Activated CD4-positive, alpha-beta T cell treated with anti-CD3 and anti-CD28 coated beads, Interleukin-2, amount 50 U/mL, for 1 hour (primary cell): ENCODE data around the gene MPG.

ENCODE experiments used
- DNase-seq: peaks from one replicate; pipeline ENCODE4 v3.0.0-alpha.2; 2020

Gene MPG

GRCh38 chr16:53346-54236, 24.4 kb upstream of the MPG start, which contains the start of the genes POLR3K and SNRNP25:
POLR3K (minus strand) TSS chr16:53608; CDS start chr16:53586, 22 bp downstream.
SNRNP25 (plus strand) TSS chr16:53828; CDS start chr16:54017, 189 bp downstream.
- peak; percentile 98 for DNase-seq

DNA sequence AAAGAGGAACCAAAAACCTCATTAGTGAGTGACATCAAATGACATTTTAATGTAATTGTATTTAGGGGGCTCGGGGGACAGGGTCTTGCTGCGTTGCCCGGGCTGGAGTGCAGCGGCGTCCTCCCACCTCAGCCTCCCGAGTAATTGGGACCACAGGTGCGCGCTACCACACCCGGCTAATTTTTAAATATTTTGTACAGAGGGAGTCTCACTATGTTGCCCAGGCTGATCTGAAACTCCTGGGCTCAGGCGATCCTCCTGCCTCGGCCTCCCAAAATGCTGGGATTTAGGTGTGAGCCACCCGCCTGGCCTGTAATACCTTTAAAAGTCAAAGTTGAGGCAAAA, 23.8 kb upstream of the MPG start:
- no peak for DNase-seq

DNA sequence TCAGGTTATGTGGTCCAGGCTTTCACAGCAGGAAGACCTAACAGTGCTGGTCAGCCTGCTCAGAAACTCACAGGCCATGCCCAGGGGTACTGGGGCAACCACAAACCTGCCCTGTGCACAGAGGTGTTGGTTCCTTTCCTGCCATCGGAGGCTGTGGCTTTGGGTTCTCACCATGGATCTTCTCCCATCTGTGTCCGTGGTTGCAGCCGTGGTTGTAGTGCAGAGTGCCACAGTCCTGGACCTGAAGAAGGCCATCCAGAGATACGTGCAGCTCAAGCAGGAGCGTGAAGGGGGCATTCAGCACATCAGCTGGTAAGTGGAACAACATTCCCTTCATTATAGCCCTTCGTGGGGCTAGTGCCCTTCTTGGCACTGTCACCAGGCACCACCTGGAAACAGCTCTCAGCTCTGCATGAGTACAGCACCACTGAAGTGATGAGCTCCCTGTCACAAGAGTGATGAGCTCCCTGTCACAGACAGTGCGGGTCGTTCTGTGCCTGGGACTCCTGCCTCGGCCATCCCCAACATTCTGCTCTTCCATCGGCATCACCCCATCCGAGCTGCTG, 22.4 kb upstream of the MPG start:
- DNase-seq, result no peak

DNA sequence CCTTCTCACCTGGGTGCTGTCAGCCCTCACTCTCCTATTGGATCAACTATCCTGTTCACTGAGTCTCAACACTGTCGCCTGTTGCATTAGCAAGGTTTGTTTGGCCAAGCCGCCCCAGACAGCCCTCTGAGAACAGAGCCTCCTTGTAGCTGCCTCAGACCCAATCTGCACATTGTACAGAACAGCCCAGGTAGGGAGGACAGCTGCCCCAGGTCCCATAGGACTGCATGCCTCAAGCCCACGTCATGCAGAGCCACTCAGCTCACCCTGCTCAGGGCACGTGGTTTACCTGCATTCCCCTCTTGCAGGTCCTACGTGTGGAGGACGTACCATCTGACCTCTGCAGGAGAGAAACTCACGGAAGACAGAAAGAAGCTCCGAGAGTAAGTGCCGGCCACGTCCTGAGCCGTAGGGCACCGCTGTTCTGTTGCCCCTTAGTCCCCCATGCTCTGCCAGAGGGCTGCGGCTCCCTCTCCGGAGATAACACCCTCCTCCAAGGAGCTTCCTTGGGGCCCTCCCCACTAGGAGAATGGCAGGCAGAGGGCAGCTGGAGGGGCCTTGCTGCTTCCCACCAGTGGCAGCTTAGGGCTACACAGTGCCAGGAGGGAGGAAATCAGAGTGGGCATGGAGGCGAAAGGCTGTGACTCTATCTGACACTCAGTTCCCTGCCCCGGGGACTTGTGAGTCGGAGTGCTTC, 21.6 kb upstream of the MPG start:
- DNase-seq, result no peak

DNA sequence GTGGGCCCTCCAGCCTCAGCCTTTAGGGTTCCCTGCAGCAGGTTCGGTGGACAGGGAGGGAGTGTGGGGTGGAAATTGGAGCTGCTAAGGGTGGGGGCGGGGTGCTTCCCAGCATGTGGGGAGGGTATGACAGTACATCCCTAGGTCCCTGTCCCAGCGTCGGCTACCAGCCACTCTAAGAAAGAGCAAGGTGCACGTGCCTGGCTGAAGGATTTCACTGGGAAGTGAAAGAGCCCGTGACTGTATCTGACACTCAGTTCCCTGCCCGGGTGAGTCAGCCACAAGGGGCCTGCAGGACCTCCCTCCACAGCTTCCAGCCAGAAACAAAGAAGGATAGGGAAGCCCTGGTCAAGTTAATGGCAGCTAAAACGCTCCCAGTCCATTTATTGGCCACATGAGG, 20.3 kb upstream of the MPG start:
- no peak for DNase-seq

- DNase-seq, result no peak
Measured at GRCh38 chr16:58491-59439, 19.3 kb upstream of the MPG start.

- no peak for DNase-seq
Measured at GRCh38 chr16:59440-60059, 18.5 kb upstream of the MPG start.

DNA sequence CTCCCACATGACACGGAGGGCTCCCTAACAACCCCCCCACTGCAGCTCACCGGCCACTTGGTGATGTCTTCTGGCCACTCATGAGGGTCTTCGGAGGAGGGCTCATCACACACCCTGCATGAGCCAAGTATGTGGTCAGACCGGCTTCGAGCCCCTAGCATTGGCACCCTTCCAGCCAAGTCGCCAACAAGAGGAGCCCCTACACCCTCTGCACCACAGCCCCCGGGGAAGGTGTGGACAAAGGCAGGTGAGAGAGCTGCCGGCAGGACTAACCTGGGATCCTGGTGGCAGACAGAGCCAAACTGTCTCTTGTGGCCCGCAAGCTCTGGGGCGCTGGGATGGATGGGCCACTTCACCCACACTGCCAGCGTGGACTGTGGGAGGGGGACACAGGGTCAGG, 17.9 kb upstream of the MPG start:
- DNase-seq, result no peak

GRCh38 chr16:60929-61878, 16.8 kb upstream of the MPG start:
- DNase-seq, result no peak

GRCh38 chr16:61879-62281, 16.1 kb upstream of the MPG start:
- no peak for DNase-seq

- no peak for DNase-seq
Measured at GRCh38 chr16:62283-62967, 15.6 kb upstream of the MPG start.

DNA sequence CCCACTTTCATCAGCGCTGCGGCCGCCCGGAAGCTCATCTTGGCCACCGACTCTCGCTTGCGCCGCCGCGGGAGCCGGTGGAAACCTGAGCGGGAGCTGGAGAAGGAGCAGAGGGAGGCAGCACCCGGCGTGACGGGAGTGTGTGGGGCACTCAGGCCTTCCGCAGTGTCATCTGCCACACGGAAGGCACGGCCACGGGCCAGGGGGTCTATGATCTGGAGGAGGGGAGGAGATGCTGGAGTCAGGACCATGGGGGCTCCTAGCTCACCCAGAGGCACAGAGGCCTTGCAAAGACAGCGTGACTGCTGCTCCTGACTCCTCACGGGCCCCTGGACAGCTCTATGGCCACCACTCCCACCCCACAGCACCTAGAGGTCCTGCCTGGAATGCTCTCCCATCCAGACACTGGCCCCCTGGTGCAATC, 15.0 kb upstream of the MPG start:
- no peak for DNase-seq

GRCh38 chr16:63466-63865, 14.6 kb upstream of the MPG start:
- DNase-seq, result no peak

DNA sequence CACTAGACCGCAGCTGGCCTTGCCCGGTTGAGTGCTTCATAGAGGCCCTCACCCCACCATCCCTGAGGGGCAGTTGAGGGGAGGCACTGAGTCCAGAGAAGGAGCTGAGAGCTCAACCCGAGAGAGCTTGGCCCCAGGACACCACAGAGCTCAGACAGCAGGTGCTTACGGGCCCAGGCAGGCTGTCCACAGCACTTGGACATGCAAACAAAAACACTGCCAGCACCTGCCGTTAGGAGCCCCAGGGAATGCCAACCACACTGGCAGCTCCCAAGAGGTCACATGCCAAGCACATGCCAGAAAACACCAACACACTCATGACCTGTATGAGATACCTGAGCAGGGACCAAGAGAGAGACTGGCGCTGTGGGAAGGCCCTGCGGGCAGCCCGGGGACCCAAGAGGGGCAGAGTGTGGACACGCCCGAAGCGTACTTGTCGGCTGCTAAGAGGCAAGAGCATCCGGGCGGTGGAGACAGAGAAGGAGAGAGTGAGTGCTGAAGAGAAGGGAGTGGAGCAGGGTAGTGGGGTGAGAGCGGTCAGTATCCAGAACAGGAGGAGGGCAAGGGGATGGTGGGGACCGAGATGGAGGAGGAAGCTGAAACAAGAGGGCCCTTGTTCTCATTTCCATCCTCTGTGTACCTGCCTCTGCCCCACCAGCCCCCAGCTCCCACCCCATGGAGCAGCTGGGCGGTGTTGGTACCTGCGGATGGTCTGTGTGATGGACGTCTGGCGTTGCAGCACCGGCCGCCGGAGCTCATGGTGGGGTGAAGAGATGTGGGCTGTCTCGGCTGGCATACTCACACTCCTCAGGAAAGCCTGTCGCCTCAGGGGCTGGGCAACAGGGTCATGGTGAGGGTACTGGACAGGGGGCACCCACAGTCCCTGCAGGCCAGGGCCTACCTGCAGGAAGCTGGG, 13.8 kb upstream of the MPG start:
- no peak for DNase-seq

- no peak for DNase-seq
Measured at GRCh38 chr16:64914-65255, 13.1 kb upstream of the MPG start.

- DNase-seq, result peak; percentile 85
Measured at GRCh38 chr16:65745-66144, 12.3 kb upstream of the MPG start.

DNA sequence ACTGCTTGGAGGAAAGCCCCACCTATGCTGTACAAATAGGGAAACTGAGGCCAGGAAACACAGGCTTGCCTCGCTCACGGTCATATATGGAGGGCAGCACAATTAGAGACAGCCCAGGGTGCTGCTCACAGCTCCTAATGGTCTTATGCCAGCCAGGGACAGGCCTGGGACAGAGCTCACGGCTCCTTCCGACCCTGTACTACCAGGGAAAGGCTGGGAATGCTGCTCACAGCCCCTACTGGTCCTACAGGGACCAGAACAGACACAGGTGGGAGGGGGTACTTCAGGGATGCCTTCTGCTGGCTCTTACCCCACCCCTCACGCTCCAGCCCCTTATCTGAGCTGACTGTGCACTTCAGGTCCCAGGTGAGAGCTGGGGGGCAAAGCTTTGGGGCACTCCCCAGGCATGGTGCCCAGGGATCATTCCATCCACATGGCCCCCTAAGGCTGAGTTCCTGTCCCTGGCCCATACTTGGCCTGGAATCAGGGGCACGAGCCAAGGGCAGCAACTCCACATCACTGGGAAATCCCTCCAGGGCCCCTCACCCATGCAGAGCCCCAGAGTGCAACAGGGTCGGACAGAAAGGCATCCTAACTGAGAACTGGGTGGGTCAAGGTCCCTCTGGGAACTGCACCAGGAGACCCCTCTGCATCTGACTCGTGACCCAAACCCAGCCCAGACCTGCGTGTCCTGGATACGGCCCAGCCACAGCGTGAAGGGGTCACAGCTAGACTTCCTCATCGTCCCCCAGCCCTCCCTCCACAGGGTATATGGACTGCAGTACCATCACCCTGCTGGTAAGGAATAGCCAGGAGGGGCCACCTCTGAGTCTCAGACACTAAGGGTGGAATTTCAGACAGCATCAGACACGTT, 11.5 kb upstream of the MPG start:
- no peak for DNase-seq

DNA sequence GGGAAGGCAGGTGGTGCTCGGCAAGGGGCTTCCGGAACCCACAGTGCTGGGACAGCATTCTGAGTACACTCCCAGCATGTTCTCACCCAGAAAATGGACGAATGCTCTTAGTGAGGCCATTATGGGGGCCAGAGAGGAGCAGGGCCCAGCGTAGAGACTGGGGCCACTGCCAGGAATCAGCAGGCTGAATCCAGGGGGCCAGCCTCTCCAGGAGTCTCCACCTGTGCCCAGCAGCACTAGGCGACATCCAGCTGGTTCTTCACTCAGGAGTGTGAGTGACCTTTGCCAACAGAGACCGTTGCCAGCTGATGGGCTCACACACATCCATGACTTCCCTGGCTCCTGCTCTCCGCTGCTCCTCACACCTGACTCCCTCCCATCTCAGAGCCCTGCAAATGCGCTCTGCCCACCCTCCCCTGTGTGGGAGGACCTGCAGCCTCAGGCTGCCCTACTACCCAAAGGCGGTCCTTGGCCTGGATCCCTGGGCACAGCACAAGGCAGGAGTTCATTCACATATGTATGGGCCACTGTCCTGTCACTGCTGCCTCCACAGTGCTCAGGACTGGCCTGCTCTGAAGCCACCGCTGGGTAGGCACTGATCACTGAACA, 10.7 kb upstream of the MPG start:
- DNase-seq, result no peak
